HG03460 (cell line): ENCODE results near the gene C12orf50.
"Not testable (repeated sequence)": the region's sequence is repeated elsewhere in the genome, so short reads cannot be mapped to it uniquely, and the experiment has no call there.

Experiments used
- ATAC-seq: cut with Tn5 transposase; IDR thresholded peaks from one replicate; pipeline ENCODE4 v1.9.1; 2021; ENCODE audit not compliant: unreplicated experiment

The C12orf50 gene, protein sequence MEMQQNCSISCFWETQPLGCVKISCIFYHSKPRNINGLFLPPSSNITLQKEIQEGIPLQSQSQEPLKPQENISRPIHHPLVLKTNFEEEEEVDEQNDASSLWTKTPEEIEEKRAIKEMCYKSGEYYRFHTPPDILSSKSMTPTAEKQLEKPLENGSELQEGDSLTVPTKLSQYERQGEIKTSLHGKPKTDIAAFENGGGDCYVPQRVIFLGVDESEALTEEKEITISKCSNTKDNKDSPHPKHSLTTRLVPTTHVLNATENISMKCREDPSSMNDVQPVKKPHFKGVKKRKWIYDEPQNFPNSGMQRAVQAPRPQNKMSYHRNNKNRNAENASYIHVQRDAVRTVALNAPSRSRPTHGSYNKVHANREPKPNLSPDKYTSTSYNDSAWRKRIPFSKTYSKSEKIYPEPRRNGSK

DNA sequence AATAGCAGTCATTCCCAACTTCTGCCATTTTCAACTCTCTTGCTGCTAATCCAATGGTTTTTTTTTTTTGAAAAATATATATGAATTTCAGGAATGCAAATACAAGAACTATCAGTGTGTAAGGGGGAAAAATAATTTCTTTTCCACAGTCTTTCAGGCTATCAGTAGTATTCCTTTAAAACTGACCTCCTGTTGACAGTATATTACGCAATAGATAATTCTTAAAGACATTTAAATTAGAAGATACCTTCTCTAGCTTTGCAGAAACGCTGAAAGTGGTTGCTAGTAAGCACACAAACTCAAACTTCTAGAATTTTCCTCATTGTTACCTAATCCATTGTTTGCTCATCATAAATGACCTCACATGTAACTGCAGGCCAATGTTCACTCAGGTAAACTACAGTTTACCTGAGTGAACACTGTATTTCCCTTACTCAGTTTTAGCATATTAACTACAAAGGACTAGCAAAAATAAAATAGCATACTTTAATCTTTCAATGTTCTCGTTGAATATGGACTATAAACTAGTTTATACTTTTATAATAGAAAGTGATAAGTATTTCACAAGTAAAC, at the start of gene C12orf50:
C12orf50 (minus strand) TSS at position 309 of the 573 bp plus-strand sequence. CDS start 2,439 bp downstream, outside the sequence.
- ATAC-seq, result no peak

DNA sequence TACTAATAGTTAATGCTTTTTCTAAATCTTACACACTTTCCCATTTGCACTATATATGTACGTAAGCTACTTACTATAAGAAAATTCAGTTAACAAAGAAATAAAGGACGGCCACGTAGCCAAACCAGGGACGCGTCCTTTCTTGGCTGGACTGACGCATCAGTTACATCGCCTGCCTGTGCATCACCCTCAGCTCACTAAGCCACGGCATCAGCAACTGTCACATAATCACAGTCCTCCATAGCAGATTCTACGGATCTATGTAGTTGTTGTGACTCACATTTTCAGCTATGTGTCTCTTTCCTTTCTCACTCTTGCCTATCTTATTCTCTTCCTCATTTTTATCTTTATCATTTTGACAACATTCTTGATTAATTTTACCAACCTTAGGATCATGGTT, 38.1 kb upstream of the C12orf50 start:
- no peak for ATAC-seq

DNA sequence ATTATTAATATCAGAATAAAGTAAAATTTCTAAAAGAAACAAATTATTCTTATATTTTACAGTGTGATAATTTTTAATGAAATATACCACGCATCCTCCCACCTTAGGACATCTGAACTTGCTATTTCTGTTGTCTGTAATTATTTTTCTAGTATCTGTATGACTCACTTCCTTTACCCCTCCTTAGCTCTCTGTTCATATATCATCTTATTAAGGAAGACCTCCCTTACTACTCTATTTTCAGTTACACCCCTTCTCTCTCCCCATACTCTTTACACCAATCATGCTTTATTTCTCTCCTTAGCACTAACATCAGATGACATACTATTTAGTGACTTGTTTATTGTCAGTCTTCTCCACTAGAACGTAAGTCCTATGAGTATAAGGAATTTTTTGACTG, 34.2 kb upstream of the C12orf50 start:
- ATAC-seq, result peak; percentile 85

DNA sequence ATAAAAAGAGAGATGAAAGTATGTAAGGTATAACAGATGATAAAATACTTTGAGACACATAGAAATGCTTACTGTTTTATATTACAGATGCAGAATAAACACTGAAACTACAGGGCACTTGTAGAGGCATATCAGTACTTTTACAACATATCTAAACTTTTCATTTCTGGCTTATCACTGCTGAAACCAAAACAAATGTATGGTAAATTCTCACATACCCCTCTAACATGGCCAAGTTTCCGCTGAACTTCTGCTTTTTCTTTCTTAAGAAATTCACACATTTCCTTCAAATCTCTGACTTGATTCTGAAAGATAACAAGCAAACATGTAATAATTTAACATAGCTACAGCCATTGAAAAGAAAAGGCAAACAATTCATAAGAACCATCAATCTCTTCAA, 33.3 kb upstream of the C12orf50 start:
- peak; percentile 66 for ATAC-seq

DNA sequence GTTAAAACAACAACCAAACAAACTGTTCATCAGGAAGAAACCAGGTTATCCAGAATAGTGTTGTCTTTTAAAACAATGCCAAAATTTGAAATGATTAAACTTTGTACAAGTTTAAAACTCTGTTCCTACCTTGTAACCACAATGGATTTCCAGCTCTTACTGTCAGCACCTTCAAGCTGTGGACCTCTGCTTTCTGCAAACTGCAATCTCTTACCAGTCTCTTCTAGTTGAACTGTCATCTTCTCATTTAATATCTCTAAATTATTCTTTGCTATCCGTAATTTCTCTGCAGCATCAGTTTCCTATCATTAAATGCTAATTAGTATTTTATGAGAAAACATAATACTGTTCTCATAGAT, 29.5 kb upstream of the C12orf50 start:
- ATAC-seq, result no peak

DNA sequence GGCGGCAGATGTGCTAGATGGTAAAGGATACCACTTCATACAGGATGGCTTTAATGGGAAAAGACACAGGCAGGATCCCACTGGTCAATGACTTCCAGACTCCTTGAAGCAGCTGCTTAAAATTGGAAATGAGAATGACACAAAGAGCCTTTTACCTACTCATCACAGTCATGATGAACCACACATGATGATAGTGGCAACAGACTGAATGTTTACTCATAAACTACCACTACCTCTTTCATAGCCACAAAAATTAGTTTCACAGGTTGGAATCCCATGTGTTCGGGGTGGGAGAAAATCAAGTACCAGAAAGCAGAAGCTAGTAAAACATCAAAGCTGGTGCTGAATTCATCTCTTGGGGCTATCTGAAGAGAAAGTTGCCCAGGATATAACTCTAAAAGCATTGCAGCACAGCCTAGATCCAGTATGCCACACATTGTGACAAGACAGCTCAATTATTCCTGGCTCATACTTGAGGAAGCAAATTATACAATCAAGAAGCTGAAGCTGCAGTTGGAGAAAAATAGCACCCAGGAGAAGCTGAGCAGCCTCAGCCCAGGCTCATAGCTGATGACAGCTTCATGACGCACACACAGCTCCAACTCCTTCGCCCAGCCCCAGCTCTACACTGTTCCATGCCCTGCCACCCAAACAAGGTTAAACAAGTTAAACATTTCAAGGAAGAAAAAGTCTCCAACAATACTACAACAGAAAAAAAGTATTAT, 29.0 kb upstream of the C12orf50 start:
- ATAC-seq, result no peak

DNA sequence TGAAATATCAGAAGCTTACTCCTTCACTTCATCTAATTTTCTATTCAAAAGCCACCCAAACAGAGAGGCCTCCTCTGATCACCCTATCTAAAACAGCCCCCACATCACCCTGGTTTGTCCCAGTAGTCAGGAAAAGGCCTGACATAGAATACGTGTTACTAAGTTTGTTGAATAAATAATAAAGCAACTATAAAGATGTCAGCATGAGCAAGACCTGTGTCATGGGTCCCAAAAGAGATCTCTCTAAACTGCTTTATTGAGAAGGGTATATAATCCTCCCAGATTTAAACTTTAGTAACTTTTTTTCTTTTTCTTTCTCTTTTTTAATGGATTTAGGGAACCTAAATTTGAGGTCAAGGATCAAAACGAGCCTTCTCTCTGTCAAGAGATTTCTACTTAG, 27.4 kb upstream of the C12orf50 start:
- no peak for ATAC-seq

DNA sequence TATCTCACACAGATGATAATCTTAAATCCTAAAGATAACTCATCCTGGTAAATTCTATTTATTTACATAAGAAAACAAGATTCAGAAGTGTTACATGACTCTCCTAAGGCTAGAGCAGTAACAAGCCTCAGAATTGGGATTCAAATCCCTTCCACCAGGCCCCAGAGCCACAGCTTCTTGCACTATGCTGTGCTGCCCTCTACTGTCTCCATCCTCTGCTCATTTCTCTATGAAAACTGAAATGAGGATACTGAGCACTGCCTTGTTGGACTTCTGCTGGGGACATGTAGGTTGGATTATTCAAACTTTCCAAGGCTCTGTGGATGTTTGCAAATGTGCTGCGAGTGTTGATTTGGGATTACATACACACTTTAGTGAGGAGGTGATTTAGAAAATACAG, 23.5 kb upstream of the C12orf50 start:
- peak; percentile 63 for ATAC-seq

DNA sequence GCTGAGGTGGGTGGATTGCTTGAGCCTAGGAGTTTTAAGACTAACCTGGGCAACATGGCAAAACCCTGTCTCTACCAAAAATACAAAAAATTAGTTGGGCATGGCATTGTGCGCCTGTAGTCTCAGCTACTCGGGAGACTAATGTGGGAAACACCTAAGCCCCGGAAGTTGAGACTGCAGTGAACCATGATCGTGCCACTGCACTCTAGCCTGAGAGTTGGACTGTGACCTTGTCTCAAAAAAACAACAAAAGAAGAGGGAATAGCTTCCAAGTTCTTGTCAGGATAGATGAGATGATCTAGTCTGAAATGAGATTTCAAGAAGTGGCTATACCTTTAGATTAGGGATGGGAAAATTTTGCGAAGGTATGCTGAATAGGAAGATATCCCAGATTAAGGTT, 14.8 kb upstream of the C12orf50 start:
- no peak for ATAC-seq

DNA sequence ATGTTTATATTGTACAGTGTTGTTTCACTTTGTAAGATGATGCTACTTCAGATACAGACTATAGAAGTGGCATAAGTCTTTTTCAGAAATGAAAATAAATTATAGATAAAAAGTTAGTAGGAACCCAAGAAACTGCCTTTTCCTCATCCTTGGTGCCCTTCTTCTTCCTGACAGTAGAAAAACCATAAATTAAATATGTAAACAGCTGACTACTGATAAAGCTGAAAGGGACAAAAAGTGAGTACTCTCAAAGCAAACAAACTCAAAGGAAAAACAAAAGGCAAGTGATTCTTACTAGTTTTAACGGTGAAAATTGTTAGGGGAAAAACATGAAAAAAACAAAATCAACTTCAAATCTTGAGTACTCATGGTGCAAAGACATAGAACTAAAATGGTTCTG, 8.6 kb upstream of the C12orf50 start:
- ATAC-seq, result no peak

DNA sequence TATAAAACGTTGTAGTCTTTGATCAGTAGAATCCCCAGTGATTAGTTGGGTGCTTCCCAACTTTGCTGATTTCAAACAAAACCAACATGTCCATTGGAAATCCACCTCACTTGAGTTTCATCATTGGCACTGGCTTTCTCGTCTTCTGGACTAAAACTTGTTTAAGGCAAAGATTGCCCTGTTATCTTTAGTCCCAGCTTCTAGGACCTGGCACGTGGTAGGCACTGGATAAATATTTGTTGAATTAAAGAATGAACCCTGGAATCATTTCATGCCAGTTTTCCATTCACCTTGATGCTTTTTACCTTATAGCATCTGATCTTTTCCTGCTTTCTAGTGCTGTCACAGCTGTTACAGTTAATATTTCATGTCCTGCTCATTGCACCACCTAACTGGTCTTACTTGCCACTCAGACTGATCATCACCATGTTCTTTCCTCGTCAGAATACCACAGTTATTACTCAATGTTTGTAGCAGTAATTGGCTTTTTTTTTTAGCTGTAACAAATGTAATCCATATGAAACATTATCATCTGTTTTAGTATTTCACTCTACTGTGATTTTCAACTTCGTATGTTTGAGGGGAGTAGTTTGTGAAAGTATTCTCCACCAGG, 7.3 kb upstream of the C12orf50 start:
- ATAC-seq, result no peak

DNA sequence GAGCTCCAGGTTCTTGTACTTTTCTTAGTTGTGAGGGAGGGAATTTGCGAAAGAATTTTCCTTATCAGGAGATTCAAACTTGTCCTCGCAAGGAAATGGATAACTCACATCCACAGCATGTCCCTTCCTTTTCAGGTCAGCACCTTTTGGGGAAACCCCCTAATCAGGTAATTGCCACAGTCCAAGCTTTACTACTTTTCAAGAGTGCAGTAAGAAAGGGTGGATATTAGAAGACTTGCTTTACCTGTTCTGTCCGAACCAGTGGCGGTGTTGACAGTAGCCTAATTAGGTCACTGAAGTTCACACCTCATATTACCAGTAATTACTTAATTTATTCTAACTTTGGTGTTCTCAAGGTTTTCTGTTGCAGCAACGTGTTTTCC, 6.7 kb upstream of the C12orf50 start:
- peak; percentile 14 for ATAC-seq

DNA sequence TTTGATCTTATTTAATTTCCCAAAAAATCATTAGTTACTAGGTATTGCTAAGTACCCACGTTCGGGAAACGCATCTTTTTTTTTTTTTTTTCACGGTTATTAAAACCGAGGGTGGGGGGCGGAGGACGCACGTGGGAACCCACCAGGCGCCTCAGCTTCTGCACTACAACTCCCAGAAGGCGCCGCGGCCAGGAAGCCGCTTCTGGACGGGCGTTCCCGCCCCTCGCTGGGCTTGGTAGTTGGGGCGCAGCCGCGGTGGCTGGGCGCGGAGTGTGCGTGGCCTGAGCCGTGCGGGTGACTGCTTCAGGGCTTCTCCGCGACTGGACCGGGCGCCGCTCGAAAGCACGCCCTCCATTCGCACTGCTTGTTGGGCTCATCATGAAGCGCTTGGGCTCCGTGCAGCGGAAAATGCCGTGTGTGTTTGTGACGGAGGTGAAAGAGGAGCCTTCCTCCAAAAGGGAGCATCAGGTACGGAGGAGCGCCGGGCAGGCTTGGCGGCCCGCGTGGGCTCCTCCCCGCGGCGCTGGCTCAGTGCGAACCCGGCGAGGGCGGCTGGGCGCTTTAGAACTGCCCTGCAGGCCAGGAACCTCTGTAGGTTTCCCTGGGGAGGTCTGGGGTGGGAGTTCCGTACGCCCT, 6.2 kb upstream of the C12orf50 start:
- ATAC-seq, result peak; percentile 99

DNA sequence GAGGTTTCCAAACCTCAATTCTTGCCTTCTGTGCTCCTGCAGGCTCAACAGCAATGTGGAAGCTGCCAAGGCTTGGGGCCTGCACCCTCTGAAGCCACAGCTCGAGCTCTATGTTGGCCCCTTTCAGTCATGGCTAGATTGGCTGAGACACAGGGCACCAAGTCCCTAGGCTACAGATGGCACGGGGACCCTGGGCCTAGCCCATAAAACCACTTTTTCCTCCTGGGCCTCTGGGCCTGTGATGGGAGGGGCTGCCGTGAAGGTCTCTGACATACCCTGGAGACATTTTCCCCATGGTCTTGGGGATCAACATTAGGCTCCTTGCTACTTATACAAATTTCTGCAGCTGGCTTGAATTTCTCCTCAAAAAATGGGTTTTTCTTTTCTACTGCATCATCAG, 2.0 kb upstream of the C12orf50 start:
- not testable (repeated sequence) for ATAC-seq

DNA sequence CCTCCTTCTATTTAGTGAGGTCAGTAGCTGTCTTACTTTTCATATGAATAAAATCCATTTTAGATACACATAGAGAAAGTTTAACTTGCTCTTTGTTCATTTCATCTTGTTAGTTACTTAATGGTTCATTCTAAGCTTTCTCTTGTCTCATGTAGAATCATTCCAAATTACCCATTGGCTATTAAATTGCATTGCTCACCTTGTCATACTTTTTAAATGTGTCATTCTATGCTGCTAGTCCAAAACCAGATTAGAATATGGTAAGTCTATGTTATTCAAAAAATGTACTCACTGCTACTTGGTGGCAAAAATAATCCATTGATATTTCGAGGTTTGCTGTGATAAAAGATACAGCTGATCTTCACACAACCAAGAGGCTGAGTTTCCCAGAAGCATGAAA, 3.0 kb downstream of the C12orf50 start:
- no peak for ATAC-seq

DNA sequence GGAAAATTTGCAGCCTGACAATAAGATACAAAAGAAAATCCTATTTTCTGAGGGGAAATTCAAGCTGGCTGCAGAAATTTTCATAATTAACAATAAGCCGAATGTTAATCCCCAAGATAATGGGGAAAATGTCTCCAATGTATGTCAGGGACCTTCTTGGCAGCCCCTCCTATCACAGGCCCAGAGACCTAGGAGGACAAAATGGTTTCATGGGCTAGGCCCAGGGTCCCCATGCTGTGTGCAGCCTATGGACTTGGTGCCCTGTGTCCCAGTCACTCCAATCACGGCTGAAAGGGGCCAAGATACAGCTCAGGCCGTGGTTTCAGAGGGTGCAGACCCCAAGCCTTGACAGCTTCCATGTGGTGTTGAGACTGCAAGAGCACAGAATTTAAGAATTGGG, 11.2 kb downstream of the C12orf50 start:
- no peak for ATAC-seq

DNA sequence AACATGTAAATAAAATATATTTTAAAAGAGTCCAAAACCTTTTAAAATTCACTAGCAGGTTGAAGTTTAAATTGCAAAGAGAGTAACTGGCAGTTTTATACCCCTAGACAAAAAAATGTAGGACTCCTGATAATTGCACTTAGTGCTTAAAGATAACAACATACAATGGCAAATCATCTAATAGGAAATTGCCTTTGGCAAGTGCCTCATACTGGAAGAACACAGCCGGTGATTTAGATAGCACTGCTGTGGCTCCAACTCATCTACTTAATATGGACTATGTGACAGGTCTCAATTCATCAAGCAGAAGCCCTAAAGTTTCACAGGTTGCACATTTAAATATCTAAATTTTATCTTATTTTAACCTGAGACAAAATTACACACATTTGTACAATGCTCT, 13.4 kb downstream of the C12orf50 start:
- ATAC-seq, result no peak

DNA sequence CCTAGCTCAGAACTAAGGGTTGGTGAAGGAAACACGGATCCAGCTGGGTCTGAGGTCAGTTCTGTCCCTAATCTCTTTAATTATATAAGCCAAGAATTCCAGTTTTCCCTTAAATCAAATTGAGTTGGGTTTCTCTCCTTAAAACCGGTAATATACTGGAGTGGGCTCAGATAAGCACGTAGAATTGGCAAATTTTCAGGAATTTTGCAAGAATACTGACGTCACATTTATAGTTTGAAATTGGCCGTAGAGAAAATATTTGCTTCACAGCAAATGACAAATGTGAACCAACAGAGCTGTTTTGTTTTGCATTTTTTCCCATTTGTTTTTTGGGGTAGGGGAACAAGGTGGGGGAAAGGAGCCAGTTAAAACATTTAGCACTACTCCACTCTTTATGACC, 17.4 kb downstream of the C12orf50 start:
- no peak for ATAC-seq

DNA sequence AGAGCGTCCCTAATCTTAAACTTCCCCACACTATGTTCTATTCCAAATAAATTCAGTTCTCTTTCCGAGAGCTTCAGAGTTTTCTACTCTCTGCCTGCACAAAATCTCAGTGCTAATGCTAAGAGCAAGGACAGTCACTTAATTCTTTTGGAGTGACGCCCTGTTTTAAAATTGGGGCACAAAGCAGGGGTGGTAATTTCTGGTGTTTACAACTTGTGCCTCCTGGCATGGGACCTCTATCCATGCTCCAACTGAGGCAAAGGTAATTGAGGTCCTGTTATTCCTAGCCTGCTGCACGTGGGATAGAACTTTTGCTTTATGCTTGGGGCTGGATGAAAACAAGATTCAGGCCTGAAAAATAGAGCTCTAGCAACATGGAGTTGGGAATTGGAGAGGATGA, 22.9 kb downstream of the C12orf50 start:
- ATAC-seq, result no peak

DNA sequence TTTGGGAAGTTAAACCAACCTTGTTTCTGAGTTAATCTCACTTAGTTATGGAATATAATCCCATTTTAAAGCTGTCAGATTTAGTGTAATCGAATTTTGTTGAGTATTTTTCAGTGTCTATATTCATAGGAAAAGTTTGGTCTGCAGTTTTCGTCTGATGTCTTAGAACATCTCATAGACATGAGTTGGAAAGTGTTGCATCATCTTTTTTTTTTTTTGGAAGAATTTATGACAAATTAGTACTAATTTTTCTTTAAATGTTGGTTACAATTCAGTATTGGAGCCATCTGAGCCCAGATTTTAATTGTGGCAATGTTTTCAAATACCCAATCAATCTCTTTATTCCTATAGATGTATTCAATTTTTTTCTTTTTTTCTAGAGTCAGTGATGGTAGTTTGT, 27.9 kb downstream of the C12orf50 start:
- ATAC-seq, result no peak

DNA sequence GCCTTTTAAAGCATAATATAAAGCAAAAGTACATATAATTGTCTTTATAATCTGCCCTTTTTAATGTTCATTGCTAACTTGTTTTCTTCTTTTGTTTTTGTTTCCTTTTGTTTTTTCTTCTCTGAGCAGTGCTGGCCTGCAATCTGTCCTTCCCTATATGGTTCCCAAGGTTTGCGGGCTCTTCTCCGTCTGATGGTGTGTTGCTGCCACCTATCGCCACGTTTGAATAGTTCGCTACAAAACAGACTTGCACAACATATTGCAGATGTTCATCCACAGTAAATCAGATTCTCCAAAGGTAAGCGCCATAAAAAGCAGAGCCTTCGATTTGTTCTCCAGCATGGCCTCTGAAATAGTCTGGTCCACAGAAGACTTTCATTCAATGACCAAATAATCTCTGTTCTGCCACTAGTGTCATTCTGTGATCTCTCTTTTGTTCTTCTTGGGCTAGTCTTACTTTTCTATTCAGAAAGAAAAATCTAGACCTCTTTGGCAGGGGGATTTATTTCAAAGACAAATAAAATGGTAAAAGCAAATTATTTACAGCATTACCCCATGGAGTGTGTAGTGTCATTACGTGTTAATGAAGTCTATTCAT, 33.5 kb downstream of the C12orf50 start:
- ATAC-seq, result peak; percentile 81
